Measurements from ENCODE around the gene OLIG2.
A peak's percentile ranks its signal among the peaks of the same experiment; 100 is the strongest.

OLIG2 gene

DNA sequence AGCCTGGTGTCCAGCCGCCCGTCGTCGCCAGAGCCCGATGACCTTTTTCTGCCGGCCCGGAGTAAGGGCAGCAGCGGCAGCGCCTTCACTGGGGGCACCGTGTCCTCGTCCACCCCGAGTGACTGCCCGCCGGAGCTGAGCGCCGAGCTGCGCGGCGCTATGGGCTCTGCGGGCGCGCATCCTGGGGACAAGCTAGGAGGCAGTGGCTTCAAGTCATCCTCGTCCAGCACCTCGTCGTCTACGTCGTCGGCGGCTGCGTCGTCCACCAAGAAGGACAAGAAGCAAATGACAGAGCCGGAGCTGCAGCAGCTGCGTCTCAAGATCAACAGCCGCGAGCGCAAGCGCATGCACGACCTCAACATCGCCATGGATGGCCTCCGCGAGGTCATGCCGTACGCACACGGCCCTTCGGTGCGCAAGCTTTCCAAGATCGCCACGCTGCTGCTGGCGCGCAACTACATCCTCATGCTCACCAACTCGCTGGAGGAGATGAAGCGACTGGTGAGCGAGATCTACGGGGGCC is 1.2 kb downstream of the OLIG2 start:
- Histone ChIP-seq H3K27ac (replicated peaks) (no peak overlapping the region; the same call in 1 of the 2 replicates), H3K4me3 (replicated peaks; ENCODE audit: insufficient read depth, low read length) (peak overlapping the region; percentile 55)

DNA sequence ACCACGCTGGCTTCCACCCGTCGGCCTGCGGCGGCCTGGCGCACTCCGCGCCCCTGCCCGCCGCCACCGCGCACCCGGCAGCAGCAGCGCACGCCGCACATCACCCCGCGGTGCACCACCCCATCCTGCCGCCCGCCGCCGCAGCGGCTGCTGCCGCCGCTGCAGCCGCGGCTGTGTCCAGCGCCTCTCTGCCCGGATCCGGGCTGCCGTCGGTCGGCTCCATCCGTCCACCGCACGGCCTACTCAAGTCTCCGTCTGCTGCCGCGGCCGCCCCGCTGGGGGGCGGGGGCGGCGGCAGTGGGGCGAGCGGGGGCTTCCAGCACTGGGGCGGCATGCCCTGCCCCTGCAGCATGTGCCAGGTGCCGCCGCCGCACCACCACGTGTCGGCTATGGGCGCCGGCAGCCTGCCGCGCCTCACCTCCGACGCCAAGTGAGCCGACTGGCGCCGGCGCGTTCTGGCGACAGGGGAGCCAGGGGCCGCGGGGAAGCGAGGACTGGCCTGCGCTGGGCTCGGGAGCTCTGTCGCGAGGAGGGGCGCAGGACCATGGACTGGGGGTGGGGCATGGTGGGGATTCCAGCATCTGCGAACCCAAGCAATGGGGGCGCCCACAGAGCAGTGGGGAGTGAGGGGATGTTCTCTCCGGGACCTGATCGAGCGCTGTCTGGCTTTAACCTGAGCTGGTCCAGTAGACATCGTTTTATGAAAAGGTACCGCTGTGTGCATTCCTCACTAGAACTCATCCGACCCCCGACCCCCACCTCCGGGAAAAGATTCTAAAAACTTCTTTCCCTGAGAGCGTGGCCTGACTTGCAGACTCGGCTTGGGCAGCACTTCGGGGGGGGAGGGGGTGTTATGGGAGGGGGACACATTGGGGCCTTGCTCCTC is 1.9 kb downstream of the OLIG2 start:
- Histone ChIP-seq H3K27ac (replicated peaks) (no peak overlapping the region), H3K4me3 (replicated peaks; ENCODE audit: insufficient read depth, low read length) (no peak overlapping the region), H3K27me3 (ENCODE audit: insufficient read depth, poor library complexity, severe bottlenecking) (no peaks in the 10 kb centered on the region)
- TF ChIP-seq, protein P1, sequence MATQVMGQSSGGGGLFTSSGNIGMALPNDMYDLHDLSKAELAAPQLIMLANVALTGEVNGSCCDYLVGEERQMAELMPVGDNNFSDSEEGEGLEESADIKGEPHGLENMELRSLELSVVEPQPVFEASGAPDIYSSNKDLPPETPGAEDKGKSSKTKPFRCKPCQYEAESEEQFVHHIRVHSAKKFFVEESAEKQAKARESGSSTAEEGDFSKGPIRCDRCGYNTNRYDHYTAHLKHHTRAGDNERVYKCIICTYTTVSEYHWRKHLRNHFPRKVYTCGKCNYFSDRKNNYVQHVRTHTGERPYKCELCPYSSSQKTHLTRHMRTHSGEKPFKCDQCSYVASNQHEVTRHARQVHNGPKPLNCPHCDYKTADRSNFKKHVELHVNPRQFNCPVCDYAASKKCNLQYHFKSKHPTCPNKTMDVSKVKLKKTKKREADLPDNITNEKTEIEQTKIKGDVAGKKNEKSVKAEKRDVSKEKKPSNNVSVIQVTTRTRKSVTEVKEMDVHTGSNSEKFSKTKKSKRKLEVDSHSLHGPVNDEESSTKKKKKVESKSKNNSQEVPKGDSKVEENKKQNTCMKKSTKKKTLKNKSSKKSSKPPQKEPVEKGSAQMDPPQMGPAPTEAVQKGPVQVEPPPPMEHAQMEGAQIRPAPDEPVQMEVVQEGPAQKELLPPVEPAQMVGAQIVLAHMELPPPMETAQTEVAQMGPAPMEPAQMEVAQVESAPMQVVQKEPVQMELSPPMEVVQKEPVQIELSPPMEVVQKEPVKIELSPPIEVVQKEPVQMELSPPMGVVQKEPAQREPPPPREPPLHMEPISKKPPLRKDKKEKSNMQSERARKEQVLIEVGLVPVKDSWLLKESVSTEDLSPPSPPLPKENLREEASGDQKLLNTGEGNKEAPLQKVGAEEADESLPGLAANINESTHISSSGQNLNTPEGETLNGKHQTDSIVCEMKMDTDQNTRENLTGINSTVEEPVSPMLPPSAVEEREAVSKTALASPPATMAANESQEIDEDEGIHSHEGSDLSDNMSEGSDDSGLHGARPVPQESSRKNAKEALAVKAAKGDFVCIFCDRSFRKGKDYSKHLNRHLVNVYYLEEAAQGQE (IDR thresholded peaks at IDR 0.05; ENCODE audit: insufficient replicate concordance, low read depth) = no peak
- TF ChIP-seq, protein P2, sequence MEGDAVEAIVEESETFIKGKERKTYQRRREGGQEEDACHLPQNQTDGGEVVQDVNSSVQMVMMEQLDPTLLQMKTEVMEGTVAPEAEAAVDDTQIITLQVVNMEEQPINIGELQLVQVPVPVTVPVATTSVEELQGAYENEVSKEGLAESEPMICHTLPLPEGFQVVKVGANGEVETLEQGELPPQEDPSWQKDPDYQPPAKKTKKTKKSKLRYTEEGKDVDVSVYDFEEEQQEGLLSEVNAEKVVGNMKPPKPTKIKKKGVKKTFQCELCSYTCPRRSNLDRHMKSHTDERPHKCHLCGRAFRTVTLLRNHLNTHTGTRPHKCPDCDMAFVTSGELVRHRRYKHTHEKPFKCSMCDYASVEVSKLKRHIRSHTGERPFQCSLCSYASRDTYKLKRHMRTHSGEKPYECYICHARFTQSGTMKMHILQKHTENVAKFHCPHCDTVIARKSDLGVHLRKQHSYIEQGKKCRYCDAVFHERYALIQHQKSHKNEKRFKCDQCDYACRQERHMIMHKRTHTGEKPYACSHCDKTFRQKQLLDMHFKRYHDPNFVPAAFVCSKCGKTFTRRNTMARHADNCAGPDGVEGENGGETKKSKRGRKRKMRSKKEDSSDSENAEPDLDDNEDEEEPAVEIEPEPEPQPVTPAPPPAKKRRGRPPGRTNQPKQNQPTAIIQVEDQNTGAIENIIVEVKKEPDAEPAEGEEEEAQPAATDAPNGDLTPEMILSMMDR (IDR thresholded peaks at IDR 0.05; ENCODE audit: insufficient read depth, low read length) = no peak
- TF ChIP-seq POLR2AphosphoS5 (IDR thresholded peaks at IDR 0.05; ENCODE audit: low read depth) (no peak), GABPA (IDR thresholded peaks at IDR 0.05; ENCODE audit: low read depth) (no peak), SPI1 (IDR thresholded peaks at IDR 0.05; ENCODE audit: borderline replicate concordance, low read depth) (no peak)
- no peak for DNase-seq (ENCODE audit: low read depth in 1 of 2, low spot score in 1 of 2)

More for the DNA sequence above, 1.2 kb downstream of the OLIG2 start:
- DNase-seq (ENCODE audit: low read depth in 1 of 2, low spot score in 1 of 2) = no peak
- TF ChIP-seq GABPA (IDR thresholded peaks at IDR 0.05; ENCODE audit: low read depth) = no peak
- no peak for TF ChIP-seq POLR2AphosphoS5 (IDR thresholded peaks at IDR 0.05; ENCODE audit: low read depth)
- TF ChIP-seq, protein P2 (IDR thresholded peaks at IDR 0.05; ENCODE audit: insufficient read depth, low read length) = no peak
- TF ChIP-seq SPI1 (IDR thresholded peaks at IDR 0.05; ENCODE audit: borderline replicate concordance, low read depth) = no peak
- TF ChIP-seq, protein P1 (IDR thresholded peaks at IDR 0.05; ENCODE audit: insufficient replicate concordance, low read depth) = no peak
- H3K27me3 ChIP-seq (ENCODE audit: insufficient read depth, poor library complexity, severe bottlenecking) = no peaks in the 10 kb centered on the region

DNA sequence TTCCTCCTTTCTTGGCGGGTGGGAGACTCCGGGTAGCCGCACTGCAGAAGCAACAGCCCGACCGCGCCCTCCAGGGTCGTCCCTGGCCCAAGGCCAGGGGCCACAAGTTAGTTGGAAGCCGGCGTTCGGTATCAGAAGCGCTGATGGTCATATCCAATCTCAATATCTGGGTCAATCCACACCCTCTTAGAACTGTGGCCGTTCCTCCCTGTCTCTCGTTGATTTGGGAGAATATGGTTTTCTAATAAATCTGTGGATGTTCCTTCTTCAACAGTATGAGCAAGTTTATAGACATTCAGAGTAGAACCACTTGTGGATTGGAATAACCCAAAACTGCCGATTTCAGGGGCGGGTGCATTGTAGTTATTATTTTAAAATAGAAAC is 2.5 kb downstream of the OLIG2 start:
- TF ChIP-seq POLR2AphosphoS5 (IDR thresholded peaks at IDR 0.05; ENCODE audit: low read depth) = no peak
- no peak for TF ChIP-seq SPI1 (IDR thresholded peaks at IDR 0.05; ENCODE audit: borderline replicate concordance, low read depth)
- TF ChIP-seq, protein P2 (IDR thresholded peaks at IDR 0.05; ENCODE audit: insufficient read depth, low read length) = no peak
- TF ChIP-seq, protein P1 (IDR thresholded peaks at IDR 0.05; ENCODE audit: insufficient replicate concordance, low read depth) = no peak
- TF ChIP-seq GABPA (IDR thresholded peaks at IDR 0.05; ENCODE audit: low read depth) = no peak
- Histone ChIP-seq H3K27ac (replicated peaks) (no peak overlapping the region), H3K27me3 (ENCODE audit: insufficient read depth, poor library complexity, severe bottlenecking) (no peaks in the 10 kb centered on the region), H3K4me3 (replicated peaks; ENCODE audit: insufficient read depth, low read length) (no peak overlapping the region)
- no peak for DNase-seq (ENCODE audit: low read depth in 1 of 2, low spot score in 1 of 2)
